Esophagus squamous epithelium (tissue), 4 donors: ENCODE measurements around the gene FAM228A.

ENCODE experiments used
- CTCF ChIP-seq, 6 experiments: fragments of 450-650 bp in 4 of 6; fragments of 200-600 bp in 2 of 6; sonication (generic) in 2 of 6; IDR thresholded peaks; one replicate each; pipeline ENCODE4 v1.5.1; 2016 to 2019; ENCODE audit warnings: antibody characterized with exemption in 6 of 6, mild to moderate bottlenecking in 4 of 6, moderate library complexity in 4 of 6
- POLR2A ChIP-seq, 4 donors: fragments of 450-650 bp; IDR thresholded peaks; one replicate each; pipeline ENCODE4 v1.6.1; 2017; ENCODE audit warnings: antibody characterized with exemption in 4 of 4, mild to moderate bottlenecking in 4 of 4, moderate library complexity in 3 of 4

DNA sequence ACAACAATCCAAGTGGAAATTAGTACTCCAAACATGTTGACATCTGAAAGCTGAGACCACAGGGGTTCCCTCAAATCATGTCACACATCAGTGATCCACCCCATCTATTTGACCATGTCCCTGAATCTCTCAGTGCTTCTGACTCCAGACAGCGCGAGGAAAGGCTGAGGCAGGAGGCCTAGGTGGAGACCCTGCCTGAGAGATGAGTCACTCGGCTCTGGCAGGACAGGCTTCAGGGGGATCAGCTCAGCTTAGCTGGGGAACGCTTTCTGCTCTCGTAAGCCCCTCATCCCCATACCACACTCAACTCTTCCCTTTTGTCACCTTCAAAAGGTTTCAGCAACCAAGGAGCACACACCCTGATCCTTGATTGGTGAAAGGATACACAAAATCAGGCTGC lies 5.8 kb upstream of the FAM228A start:
- TF ChIP-seq CTCF (IDR thresholded peaks at IDR 0.05) (no peak), POLR2A (IDR thresholded peaks at IDR 0.05) (no peak)
